H7 (cell line): ENCODE data around the gene CTXN1. TPM values are rescaled to one million over a fixed set of nuclear protein-coding genes. Genes with fewer than 3 reads are reported as not detected.
"Not testable (repeated sequence)": the region's sequence is repeated elsewhere in the genome, so short reads cannot be mapped to it uniquely, and the experiment has no call there.

Experiments
- DNase-seq: peaks from one replicate; pipeline ENCODE4 v3.0.0; 2012
- H3K27me3 ChIP-seq: 2 replicates; pipeline ENCODE4 v1.6.0; 2011; ENCODE audit warnings: mild to moderate bottlenecking, low read length; ENCODE audit not compliant: control insufficient read depth, insufficient read depth
- H3K36me3 ChIP-seq: replicated peaks from 2 replicates; pipeline ENCODE4 v1.5.1; 2011; ENCODE audit warnings: low read length; ENCODE audit not compliant: control insufficient read depth, insufficient read depth
- H3K4me3 ChIP-seq: 2 replicates; pipeline ENCODE4 v1.5.1; 2011; ENCODE audit warnings: low read depth, mild to moderate bottlenecking, control low read depth, low read length, moderate library complexity; ENCODE audit not compliant: insufficient read depth
- total RNA-seq: library from RNA; depleted of rRNA; stranded (reverse); fragments of >200 nt; shearing (Covaris generic); gene quantifications from 2 replicates; pipeline ENCODE4 v1.2.3, GENCODE V29; 2014

CTXN1 gene
- total RNA-seq, 1 experiment from 2014 or later, result 10.7 TPM

GRCh38 chr19:7924651-7925170, 1.2 kb downstream of the CTXN1 start:
- no peaks in the 10 kb centered on the region; the same call in 1 of the 2 replicates for H3K36me3 ChIP-seq
- no peak for DNase-seq

DNA sequence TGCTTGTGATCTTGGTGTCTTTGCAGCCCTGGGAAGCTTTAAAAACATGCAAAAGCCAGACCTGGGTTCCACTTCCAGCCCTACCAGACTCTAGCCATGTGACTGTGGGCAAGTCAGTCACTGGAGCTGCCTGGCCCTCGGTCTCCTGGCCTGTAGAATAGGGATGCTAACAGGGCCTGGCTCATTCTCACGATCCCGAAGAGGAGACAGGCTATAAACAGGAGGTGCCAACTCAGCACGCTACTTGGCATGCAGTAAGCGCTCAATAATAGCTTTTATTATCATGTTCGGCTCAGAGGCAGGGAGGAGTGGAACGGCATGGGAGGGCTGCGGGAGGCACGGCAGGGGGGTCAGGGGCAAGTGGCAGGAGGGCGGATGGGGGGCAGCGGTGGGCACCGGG, 1.7 kb downstream of the CTXN1 start:
- Histone ChIP-seq H3K4me3 (no peak overlapping the region), H3K36me3 (no peaks in the 10 kb centered on the region; the same call in 1 of the 2 replicates), H3K27me3 (peaks cover 5% of the 10 kb centered on the region; the same call in 1 of the 2 replicates)
- DNase-seq, result no peak

More at GRCh38 chr19:7924651-7925170, 1.2 kb downstream of the CTXN1 start:
- H3K27me3 ChIP-seq, result peaks cover under 1% of the 10 kb centered on the region; the same call in 1 of the 2 replicates
- peak overlapping the region; percentile 23; the same call in 1 of the 2 replicates for H3K4me3 ChIP-seq

GRCh38 chr19:7923295-7924191, 2.4 kb downstream of the CTXN1 start:
- H3K36me3 ChIP-seq, result no peaks in the 10 kb centered on the region; the same call in 1 of the 2 replicates
- peaks cover 11% of the 10 kb centered on the region for H3K27me3 ChIP-seq
- H3K4me3 ChIP-seq, result no peak overlapping the region
- no peak for DNase-seq

- no peak for DNase-seq
These were observed 3.1 kb downstream of the CTXN1 start for GRCh38 chr19:7922836-7923195.

DNA sequence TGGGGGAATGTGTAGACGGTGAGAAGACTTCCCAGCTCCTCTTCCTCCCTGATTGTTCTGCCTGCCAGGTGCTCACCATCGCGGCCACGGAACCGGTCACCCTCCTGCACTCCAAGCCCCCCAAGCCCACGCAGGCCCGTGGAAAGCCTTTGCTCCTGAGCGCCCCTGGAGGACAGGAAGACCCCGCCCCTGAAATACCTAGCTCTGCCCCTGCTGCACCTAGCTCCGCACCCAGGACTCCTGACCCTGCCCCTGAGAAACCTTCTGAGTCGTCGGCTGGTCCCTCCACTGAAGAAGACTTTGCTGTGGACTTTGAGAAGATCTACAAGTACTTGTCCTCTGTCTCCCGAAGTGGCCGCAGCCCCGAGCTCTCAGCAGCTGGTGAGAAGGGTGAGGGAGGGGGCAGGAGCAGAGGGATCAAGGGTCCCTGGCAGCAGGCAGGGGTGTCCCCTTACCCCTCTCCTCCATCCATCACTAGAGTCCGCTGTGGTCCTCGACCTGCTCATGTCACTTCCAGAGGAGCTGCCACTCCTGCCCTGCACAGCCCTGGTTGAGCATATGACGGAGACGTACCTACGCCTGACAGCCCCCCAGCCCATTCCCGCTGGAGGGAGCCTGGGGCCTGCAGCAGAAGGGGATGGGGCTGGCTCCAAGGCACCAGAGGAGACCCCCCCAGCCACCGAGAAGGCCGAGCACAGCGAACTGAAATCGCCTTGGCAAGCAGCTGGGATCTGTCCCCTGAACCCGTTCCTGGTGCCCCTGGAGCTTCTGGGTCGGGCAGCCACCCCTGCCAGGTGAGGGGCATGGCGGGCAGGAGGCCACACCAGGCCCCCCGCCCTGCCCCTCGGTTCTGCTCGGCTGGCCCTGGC, 3.7 kb downstream of the CTXN1 start:
- DNase-seq, result no peak
- H3K4me3 ChIP-seq, result no peak overlapping the region
- H3K36me3 ChIP-seq, result no peaks in the 10 kb centered on the region; the same call in 1 of the 2 replicates
- H3K27me3 ChIP-seq, result peaks cover 23% of the 10 kb centered on the region

More at GRCh38 chr19:7922836-7923195, 3.1 kb downstream of the CTXN1 start:
- H3K27me3 ChIP-seq, result peaks cover 17% of the 10 kb centered on the region
- no peak overlapping the region for H3K4me3 ChIP-seq
- no peaks in the 10 kb centered on the region; the same call in 1 of the 2 replicates for H3K36me3 ChIP-seq

GRCh38 chr19:7921302-7921966, 4.5 kb downstream of the CTXN1 start:
- peaks cover 28% of the 10 kb centered on the region for H3K27me3 ChIP-seq
- DNase-seq, result no peak
- H3K36me3 ChIP-seq, result no peaks in the 10 kb centered on the region; the same call in 1 of the 2 replicates
- peak overlapping the region; percentile 42 for H3K4me3 ChIP-seq

GRCh38 chr19:7920519-7921301, 5.2 kb downstream of the CTXN1 start:
- peak; percentile 99 for DNase-seq
- Histone ChIP-seq H3K27me3 (peaks cover 36% of the 10 kb centered on the region), H3K4me3 (peak overlapping the region; percentile 84), H3K36me3 (no peaks in the 10 kb centered on the region; the same call in 1 of the 2 replicates)

GRCh38 chr19:7919610-7920518, 6.1 kb downstream of the CTXN1 start, which contains the start of gene SNAPC2:
SNAPC2 (plus strand) TSS chr19:7920338; CDS start chr19:7920367, 29 bp downstream.
- Histone ChIP-seq H3K36me3 (no peaks in the 10 kb centered on the region; the same call in 1 of the 2 replicates), H3K27me3 (peaks cover 43% of the 10 kb centered on the region), H3K4me3 (peak within 1 kb of the TSS; percentile 84)
- DNase-seq, result peak; percentile 96

- no peak for DNase-seq
- Histone ChIP-seq H3K4me3 (no peak overlapping the region; the same call in 1 of the 2 replicates), H3K36me3 (no peaks in the 10 kb centered on the region; the same call in 1 of the 2 replicates), H3K27me3 (peaks cover 49% of the 10 kb centered on the region)
These were observed 7.1 kb downstream of the CTXN1 start for GRCh38 chr19:7918615-7919421.

- peak overlapping the region; percentile 41 for H3K4me3 ChIP-seq
- H3K27me3 ChIP-seq, result peaks cover 49% of the 10 kb centered on the region
- not testable (repeated sequence) for H3K36me3 ChIP-seq, DNase-seq
These were observed 7.8 kb downstream of the CTXN1 start for GRCh38 chr19:7918062-7918614.

DNA sequence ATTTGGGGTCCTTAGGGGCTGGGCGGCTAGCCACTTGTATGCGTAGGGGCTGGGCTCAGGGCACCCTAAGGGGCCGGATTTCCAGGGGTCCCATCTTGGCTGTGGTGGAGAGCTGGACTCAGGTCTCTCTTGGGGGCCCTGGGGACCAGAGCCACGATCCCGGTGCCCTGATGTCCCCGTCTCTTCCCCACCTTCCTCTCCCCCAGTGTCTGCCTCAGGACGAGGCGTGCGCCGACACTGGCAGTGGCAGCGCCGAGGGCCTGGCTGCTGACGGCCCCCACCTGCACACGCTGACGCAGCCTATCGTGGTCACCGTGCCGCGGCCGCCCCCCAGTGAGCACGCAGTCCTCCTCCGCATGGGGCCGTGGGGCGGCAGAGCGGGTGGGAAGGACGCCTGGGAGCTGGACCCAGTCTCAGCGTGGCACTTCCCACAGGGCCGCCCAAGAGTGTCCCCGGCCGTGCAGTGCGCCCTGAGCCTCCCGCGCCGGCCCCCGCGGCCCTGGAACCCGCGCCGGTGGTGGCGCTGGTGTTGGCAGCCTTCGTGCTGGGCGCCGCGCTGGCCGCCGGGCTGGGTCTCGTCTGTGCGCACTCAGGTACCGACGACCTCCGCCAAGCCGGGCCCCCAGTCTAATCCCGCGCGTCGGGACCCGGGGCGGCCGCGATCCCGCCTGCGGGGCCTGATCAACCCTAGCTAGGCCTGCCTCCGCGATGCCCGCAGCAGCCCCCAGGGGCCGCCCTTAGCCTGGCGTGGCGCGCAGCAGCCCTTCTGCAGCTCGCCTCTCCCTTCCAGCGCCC, 8.5 kb downstream of the CTXN1 start:
- H3K36me3 ChIP-seq, result no peaks in the 10 kb centered on the region; the same call in none of the 2 replicates
- peaks cover 49% of the 10 kb centered on the region for H3K27me3 ChIP-seq
- peak; percentile 95 for DNase-seq
- H3K4me3 ChIP-seq, result peak overlapping the region; percentile 41
